CD4-positive, alpha-beta T cell treated with Interleukin-12 subunit alpha and Interleukin-12 subunit beta, for 1 hour (primary cell): ENCODE measurements around the gene SLC1A5.
"Not testable (repeated sequence)": the region's sequence is repeated elsewhere in the genome, so short reads cannot be mapped to it uniquely, and the experiment has no call there.

ENCODE experiments used
- DNase-seq: peaks from one replicate; pipeline ENCODE4 v3.0.0-alpha.2; 2020

SLC1A5 gene

GRCh38 chr19:46797881-46798280 is 9.5 kb upstream of the SLC1A5 start:
- DNase-seq = no peak

- DNase-seq = peak; percentile 73
These were observed 3.5 kb upstream of the SLC1A5 start for GRCh38 chr19:46791944-46792343.

GRCh38 chr19:46789371-46789770 is 977 bp upstream of the SLC1A5 start:
- no peak for DNase-seq

- no peak for DNase-seq
These were observed 559 bp upstream of the SLC1A5 start for GRCh38 chr19:46788968-46789338.

- peak; percentile 39 for DNase-seq
These were observed 798 bp downstream of the SLC1A5 start for GRCh38 chr19:46787331-46788261.

- no peak for DNase-seq
These were observed 1.4 kb downstream of the SLC1A5 start for GRCh38 chr19:46787040-46787330.

GRCh38 chr19:46786236-46787039 is 2.0 kb downstream of the SLC1A5 start:
- DNase-seq = peak; percentile 84

GRCh38 chr19:46785980-46786235 is 2.5 kb downstream of the SLC1A5 start:
- DNase-seq = no peak

- DNase-seq = no peak
These were observed 3.1 kb downstream of the SLC1A5 start for GRCh38 chr19:46785054-46785979.

GRCh38 chr19:46784262-46785053 is 3.9 kb downstream of the SLC1A5 start:
- DNase-seq = peak; percentile 47

- DNase-seq = no peak
These were observed 4.7 kb downstream of the SLC1A5 start for GRCh38 chr19:46783670-46784069.

- DNase-seq = no peak
These were observed 5.9 kb downstream of the SLC1A5 start for GRCh38 chr19:46782355-46783019.

- not testable (repeated sequence) for DNase-seq
These were observed 10.3 kb downstream of the SLC1A5 start for GRCh38 chr19:46777956-46778645.

GRCh38 chr19:46776927-46777911 is 11.2 kb downstream of the SLC1A5 start:
- DNase-seq = no peak

- DNase-seq = no peak
These were observed 12.6 kb downstream of the SLC1A5 start for GRCh38 chr19:46775642-46776258.

GRCh38 chr19:46773018-46773399 is 15.4 kb downstream of the SLC1A5 start:
- DNase-seq = no peak

GRCh38 chr19:46772170-46773017 is 16.0 kb downstream of the SLC1A5 start:
- no peak for DNase-seq

- not testable (repeated sequence) for DNase-seq
These were observed 19.6 kb downstream of the SLC1A5 start for GRCh38 chr19:46768746-46769145.
